ENCODE results near the gene EGFL7. TPM values are rescaled to one million over a fixed set of nuclear protein-coding genes. Genes with fewer than 3 reads are reported as not detected.
A peak's percentile ranks its signal among the peaks of the same experiment; 100 is the strongest.

The EGFL7 gene
- total and polyA plus RNA-seq, 12 donors, result 1.9 to 452 (median 79.5) TPM

DNA sequence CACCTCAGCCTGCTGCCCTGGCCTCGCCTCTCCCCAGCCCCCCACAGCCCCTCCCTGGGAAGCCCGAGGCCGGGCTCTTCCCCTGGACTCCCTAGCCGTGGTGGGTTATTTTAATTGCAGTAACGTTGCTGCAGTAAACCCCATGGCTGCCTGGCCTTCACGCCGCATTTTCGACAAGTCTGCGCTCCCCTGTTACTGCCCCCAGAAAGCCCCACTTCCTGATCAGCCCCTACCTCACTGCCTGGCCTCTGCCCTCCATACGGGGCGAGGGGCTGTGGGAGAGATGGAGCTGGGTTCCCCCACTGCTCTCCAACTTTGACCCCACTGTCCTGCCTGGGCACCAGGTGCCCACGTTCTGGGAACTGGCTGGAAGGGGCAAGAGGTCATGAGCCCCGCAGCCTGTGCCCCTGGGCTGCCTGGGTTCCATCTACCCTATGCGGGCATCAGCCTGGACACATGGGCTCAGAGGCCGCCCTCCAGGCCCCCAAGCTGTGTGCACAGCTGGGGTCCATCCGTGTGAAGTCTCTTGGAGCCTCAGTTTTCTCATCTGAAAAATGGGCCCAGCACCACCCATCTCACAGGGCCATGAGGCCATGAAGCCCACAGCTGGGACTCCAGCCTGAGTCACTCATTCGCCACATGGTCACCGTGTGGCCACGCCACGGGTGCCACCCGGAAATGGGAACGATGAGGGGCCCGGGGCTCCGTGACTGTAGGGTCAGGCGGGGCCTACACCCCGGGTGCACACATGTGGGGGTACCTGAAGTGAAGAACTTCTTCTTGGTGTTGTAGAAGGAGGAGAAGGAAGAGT, 11.5 kb downstream of the EGFL7 start:
- intact Hi-C loops (cut with DNase I), result no loop called here
- no peaks in the 10 kb centered on the region for H3K27me3 ChIP-seq
- H3K4me3 ChIP-seq, result no peak overlapping the region
- H3K9me3 ChIP-seq (replicated peaks in 1 of 3), result no peaks in the 10 kb centered on the region
- no peak for DNase-seq
- peaks cover 0 to 8% of the 10 kb centered on the region in 2 donors for H3K36me3 ChIP-seq (replicated peaks in 1 of 2)
- 75 to 82% (median 79%) methylated on average over 19 to 26 of the region's 26 CpGs for WGBS, 4 donors
- H3K4me1 ChIP-seq (replicated peaks in 1 of 2), result peaks cover 0 to 3% of the 10 kb centered on the region in 2 donors
- H3K27ac ChIP-seq, result no peak overlapping the region
- TF ChIP-seq POLR2A (IDR thresholded peaks at IDR 0.05), result no peak
- TF ChIP-seq, protein P1, sequence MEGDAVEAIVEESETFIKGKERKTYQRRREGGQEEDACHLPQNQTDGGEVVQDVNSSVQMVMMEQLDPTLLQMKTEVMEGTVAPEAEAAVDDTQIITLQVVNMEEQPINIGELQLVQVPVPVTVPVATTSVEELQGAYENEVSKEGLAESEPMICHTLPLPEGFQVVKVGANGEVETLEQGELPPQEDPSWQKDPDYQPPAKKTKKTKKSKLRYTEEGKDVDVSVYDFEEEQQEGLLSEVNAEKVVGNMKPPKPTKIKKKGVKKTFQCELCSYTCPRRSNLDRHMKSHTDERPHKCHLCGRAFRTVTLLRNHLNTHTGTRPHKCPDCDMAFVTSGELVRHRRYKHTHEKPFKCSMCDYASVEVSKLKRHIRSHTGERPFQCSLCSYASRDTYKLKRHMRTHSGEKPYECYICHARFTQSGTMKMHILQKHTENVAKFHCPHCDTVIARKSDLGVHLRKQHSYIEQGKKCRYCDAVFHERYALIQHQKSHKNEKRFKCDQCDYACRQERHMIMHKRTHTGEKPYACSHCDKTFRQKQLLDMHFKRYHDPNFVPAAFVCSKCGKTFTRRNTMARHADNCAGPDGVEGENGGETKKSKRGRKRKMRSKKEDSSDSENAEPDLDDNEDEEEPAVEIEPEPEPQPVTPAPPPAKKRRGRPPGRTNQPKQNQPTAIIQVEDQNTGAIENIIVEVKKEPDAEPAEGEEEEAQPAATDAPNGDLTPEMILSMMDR (IDR thresholded peaks at IDR 0.05), result no peak

DNA sequence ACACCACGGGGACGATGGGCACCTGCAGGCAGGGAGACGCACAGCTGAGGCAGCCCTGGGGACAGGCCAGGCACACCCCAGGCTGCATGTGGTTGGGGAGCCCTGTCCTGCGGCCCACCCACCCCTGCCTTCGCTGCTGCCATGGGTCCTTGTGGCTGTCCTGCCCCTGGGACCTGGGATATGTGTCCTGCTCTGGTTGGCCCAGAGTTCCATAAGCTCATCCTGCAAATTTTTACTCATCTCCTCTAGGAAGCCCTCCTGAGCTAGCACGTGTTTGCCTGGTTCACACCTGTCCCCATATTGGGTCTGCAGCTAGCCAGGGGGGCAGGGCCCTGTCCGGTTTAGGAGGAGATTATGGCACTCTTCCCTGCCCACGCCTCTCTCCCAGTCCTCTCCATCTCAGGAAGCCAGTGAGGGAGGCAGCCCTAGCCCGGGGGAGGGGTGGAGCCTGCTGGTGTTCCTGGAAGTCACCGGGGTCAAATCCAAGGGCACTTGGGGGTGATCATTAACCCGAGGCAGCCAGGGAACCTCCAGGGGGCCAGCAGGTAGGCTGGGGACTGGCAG, 12.2 kb downstream of the EGFL7 start:
- 69 to 98% (median 71%) methylated on average over 6 to 11 of the region's 11 CpGs for WGBS, 4 donors
- Histone ChIP-seq H3K4me1 (replicated peaks in 1 of 2) (peaks cover 0 to 8% of the 10 kb centered on the region in 2 donors), H3K9me3 (replicated peaks in 1 of 3) (no peaks in the 10 kb centered on the region), H3K27me3 (no peaks in the 10 kb centered on the region), H3K36me3 (replicated peaks in 1 of 2) (peaks cover 0 to 8% of the 10 kb centered on the region in 2 donors), H3K4me3 (no peak overlapping the region), H3K27ac (no peak overlapping the region)
- intact Hi-C loops (cut with DNase I), result no loop called here
- DNase-seq, result peak in 2 of 7 donors; percentile 63 to 74
- TF ChIP-seq, protein P1 (IDR thresholded peaks at IDR 0.05), result no peak

DNA sequence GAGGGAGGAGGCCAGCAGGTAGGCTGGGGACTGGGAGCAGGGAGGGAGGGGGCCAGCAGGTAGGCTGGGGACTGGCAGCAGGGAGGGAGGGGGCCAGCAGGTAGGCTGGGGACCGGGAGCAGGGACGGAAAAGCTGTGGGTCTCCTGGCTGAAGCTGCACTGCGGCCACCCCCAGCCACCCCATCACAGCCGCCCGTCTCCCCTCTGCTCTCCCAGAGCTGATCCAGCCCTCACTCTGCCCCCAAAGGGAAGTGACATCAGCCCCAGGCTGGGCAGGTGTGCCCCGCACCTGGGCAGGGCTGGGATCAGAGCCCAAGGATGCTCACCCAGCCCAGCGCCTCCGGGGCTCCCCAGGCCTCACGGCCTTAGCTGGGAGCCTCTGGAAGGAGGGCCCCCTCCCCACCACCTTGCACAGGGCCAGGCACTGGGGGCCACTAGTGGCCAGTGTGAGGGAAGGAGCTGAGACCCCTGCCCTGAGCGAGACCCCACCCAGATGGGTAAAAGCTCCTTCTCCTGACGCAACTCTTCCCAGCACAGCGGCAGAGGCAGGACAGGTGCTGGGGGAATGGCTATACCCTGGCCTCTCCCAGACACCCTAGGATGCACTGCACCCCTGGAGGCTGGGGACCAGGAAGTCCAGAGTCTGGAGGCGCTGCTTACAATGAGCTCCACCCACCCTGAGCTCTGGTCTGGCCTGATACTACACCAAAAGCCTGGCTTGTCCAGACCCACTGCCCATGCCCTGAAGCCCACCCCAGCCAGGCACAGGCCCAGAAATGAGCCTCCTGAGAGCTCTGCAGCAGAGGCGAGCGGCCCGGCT, 13.0 kb downstream of the EGFL7 start:
- peaks cover 0 to 8% of the 10 kb centered on the region in 2 donors for H3K36me3 ChIP-seq (replicated peaks in 1 of 2)
- WGBS, 4 donors, result 83 to 94% (median 91%) methylated on average over 6 to 16 of the region's 16 CpGs
- H3K27me3 ChIP-seq, result no peaks in the 10 kb centered on the region
- DNase-seq, result no peak
- no peak overlapping the region for H3K27ac ChIP-seq
- peaks cover 0 to 11% of the 10 kb centered on the region in 2 donors for H3K4me1 ChIP-seq (replicated peaks in 1 of 2)
- H3K4me3 ChIP-seq, result no peak overlapping the region
- intact Hi-C loops (cut with DNase I), result no loop called here
- no peaks in the 10 kb centered on the region for H3K9me3 ChIP-seq (replicated peaks in 1 of 3)
- TF ChIP-seq, protein P1 (IDR thresholded peaks at IDR 0.05), result no peak
- TF ChIP-seq POLR2A (IDR thresholded peaks at IDR 0.05), result no peak

DNA sequence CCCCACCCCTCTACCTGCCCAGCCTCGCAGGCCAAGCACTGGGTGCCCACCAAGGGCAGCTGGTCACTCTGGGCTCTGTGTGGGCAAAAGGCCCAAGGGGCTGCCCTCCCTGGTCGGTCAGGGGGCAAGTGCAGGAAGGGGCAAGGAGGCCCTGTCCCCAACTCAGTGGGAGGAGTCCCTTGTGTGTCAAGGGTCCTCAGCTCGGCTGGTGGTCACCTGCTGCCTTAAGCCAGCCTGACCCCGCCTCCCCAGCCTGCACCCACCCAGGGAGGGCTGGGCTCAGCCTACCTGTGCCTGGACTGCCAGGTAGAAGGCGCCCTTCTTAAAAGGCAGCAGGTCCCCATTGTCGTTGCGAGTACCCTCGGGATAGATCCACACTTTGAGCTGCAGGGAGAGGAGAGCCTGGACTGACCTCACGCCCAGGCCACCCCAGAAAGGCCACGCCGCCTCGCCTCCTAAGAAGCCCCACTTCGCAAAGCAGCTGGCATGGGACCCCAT, 13.6 kb downstream of the EGFL7 start:
- H3K27ac ChIP-seq, result no peak overlapping the region
- peaks cover 0 to 11% of the 10 kb centered on the region in 2 donors for H3K4me1 ChIP-seq (replicated peaks in 1 of 2)
- TF ChIP-seq, protein P1 (IDR thresholded peaks at IDR 0.05), result no peak
- no peak for TF ChIP-seq POLR2A (IDR thresholded peaks at IDR 0.05)
- WGBS, 4 donors, result 92 to 97% (median 93%) methylated on average over 11 to 13 of the region's 13 CpGs
- no peak for DNase-seq
- H3K36me3 ChIP-seq (replicated peaks in 1 of 2), result peaks cover 0 to 8% of the 10 kb centered on the region in 2 donors
- intact Hi-C loops (cut with DNase I), result no loop called here
- no peaks in the 10 kb centered on the region for H3K9me3 ChIP-seq (replicated peaks in 1 of 3)
- no peak overlapping the region for H3K4me3 ChIP-seq
- no peaks in the 10 kb centered on the region for H3K27me3 ChIP-seq

All from adrenal gland (tissue), 12 donors.